Breast epithelium (tissue), 4 donors: Measurements from ENCODE around the gene CPB2. TPM values are rescaled to one million over a fixed set of nuclear protein-coding genes. Genes with fewer than 3 reads are reported as not detected.

Source experiments
- DNase-seq, 2 donors: peaks; one replicate each; pipeline ENCODE4 v3.0.0-alpha.2; 2019; ENCODE audit warnings: low spot score in 2 of 2
- H3K27ac ChIP-seq, 2 donors: fragments of 200-600 bp; sonication (generic) in 1 of 2; one replicate each; pipeline ENCODE4 v1.5.1; 2016 to 2019; ENCODE audit warnings: mild to moderate bottlenecking in 1 of 2
- H3K27me3 ChIP-seq, 2 donors: fragments of 200-600 bp; sonication (generic) in 1 of 2; one replicate each; pipeline versions ENCODE4 v1.5.1 to v1.6.0; 2017 to 2019; ENCODE audit warnings: control low read depth in 1 of 2, mild to moderate bottlenecking in 1 of 2
- H3K36me3 ChIP-seq: fragments of 200-600 bp; one replicate; pipeline ENCODE4 v1.5.1; 2019
- H3K4me1 ChIP-seq, 2 donors: fragments of 200-600 bp; sonication (generic); one replicate each; pipeline ENCODE4 v1.5.1; 2016 to 2019; ENCODE audit warnings: control low read depth in 1 of 2
- H3K4me3 ChIP-seq, 3 donors: fragments of 200-600 bp; sonication (generic); 1 replicate in 2 of 3; 2 replicates in 1 of 3; pipeline ENCODE4 v1.5.1; 2016 to 2019; ENCODE audit warnings: mild to moderate bottlenecking in 3 of 3, moderate library complexity in 2 of 3
- H3K9me3 ChIP-seq, 2 donors: fragments of 200-600 bp; sonication (generic) in 1 of 2; one replicate each; pipeline ENCODE4 v1.5.1; 2016 to 2019; ENCODE audit warnings: control low read depth in 1 of 2
- CTCF ChIP-seq, 3 donors: fragments of 450-650 bp; IDR thresholded peaks; one replicate each; pipeline ENCODE4 v1.5.1; 2016 to 2017; ENCODE audit warnings: antibody characterized with exemption in 3 of 3, mild to moderate bottlenecking in 3 of 3, moderate library complexity in 3 of 3
- POLR2A ChIP-seq: fragments of 450-650 bp; IDR thresholded peaks from one replicate; pipeline ENCODE4 v1.6.1; 2016; ENCODE audit warnings: antibody characterized with exemption, mild to moderate bottlenecking, moderate library complexity
- POLR2AphosphoS5 ChIP-seq, 3 donors: sonication (generic); formaldehyde crosslinking; IDR thresholded peaks; one replicate each; pipeline ENCODE4 v1.6.1; 2017; ENCODE audit warnings: antibody characterized with exemption in 3 of 3
- intact Hi-C: fragments of 100-400 bp; cut with DNase I; formaldehyde crosslinking; loops from one replicate; pipeline ENCODE4 v1.15.1; 2023; ENCODE audit warnings: low total_unique reads
- total RNA-seq, 3 donors: library from RNA; depleted of rRNA; stranded (reverse); fragments of >200 nt; gene quantifications; one replicate each; pipeline ENCODE4 v1.1.0, GENCODE V29; 2016

Gene CPB2
- total RNA-seq, 3 donors from 2014 or later = not detected

GRCh38 chr13:46039411-46040182 lies 65.2 kb downstream of the CPB2 start:
- DNase-seq = no peak
- no peaks in the 10 kb centered on the region for H3K36me3 ChIP-seq
- no peaks in the 10 kb centered on the region for H3K9me3 ChIP-seq
- intact Hi-C loops = loop anchor here (10.0 kb wide), 1 partner anchor 1335 kb away; no protein-coding TSS in a partner anchor
- no peaks in the 10 kb centered on the region for H3K27me3 ChIP-seq
- H3K27ac ChIP-seq = no peak overlapping the region
- TF ChIP-seq POLR2AphosphoS5 (IDR thresholded peaks at IDR 0.05) (no peak), CTCF (IDR thresholded peaks at IDR 0.05) (no peak), POLR2A (no peak)
- H3K4me3 ChIP-seq = no peak overlapping the region
- no peaks in the 10 kb centered on the region for H3K4me1 ChIP-seq

GRCh38 chr13:46038296-46038695 lies 66.5 kb downstream of the CPB2 start:
- no peaks in the 10 kb centered on the region for H3K36me3 ChIP-seq
- no peaks in the 10 kb centered on the region for H3K27me3 ChIP-seq
- no peaks in the 10 kb centered on the region for H3K4me1 ChIP-seq
- no peak for TF ChIP-seq POLR2A
- intact Hi-C loops = no loop called here
- DNase-seq = no peak
- no peaks in the 10 kb centered on the region for H3K9me3 ChIP-seq
- no peak overlapping the region for H3K4me3 ChIP-seq
- H3K27ac ChIP-seq = no peak overlapping the region

- Histone ChIP-seq H3K9me3 (peaks cover 0 to 9% of the 10 kb centered on the region in 2 donors), H3K27ac (no peak overlapping the region), H3K36me3 (no peaks in the 10 kb centered on the region), H3K4me3 (no peak overlapping the region), H3K4me1 (no peaks in the 10 kb centered on the region), H3K27me3 (no peaks in the 10 kb centered on the region)
- TF ChIP-seq POLR2AphosphoS5 (IDR thresholded peaks at IDR 0.05) = no peak
- TF ChIP-seq CTCF (IDR thresholded peaks at IDR 0.05) = no peak
- no peak for TF ChIP-seq POLR2A
- intact Hi-C loops = no loop called here
- DNase-seq = no peak
Observed at GRCh38 chr13:46035066-46035465, 69.8 kb downstream of the CPB2 start.

- Histone ChIP-seq H3K27me3 (no peaks in the 10 kb centered on the region), H3K36me3 (no peaks in the 10 kb centered on the region), H3K27ac (no peak overlapping the region), H3K4me1 (no peaks in the 10 kb centered on the region), H3K9me3 (peaks cover 0 to 11% of the 10 kb centered on the region in 2 donors), H3K4me3 (no peak overlapping the region)
- no peak for DNase-seq
- no peak for TF ChIP-seq POLR2AphosphoS5 (IDR thresholded peaks at IDR 0.05)
- TF ChIP-seq POLR2A = no peak
- TF ChIP-seq CTCF (IDR thresholded peaks at IDR 0.05) = no peak
- intact Hi-C loops = no loop called here
Observed at GRCh38 chr13:46032341-46032740, 72.5 kb downstream of the CPB2 start.

GRCh38 chr13:46031581-46032263 lies 73.1 kb downstream of the CPB2 start:
- intact Hi-C loops = no loop called here
- H3K4me3 ChIP-seq = no peak overlapping the region
- TF ChIP-seq POLR2AphosphoS5 (IDR thresholded peaks at IDR 0.05) = no peak
- TF ChIP-seq CTCF (IDR thresholded peaks at IDR 0.05) = no peak
- TF ChIP-seq POLR2A = no peak
- H3K27me3 ChIP-seq = no peaks in the 10 kb centered on the region
- no peak for DNase-seq
- H3K27ac ChIP-seq = no peak overlapping the region
- H3K9me3 ChIP-seq = peaks cover 0 to 11% of the 10 kb centered on the region in 2 donors
- no peaks in the 10 kb centered on the region for H3K36me3 ChIP-seq
- no peaks in the 10 kb centered on the region for H3K4me1 ChIP-seq
